Retinal pigment epithelial cell (primary cell): ENCODE results near the gene DLG5.

ENCODE experiments used
- DNase-seq: peaks from one replicate; pipeline ENCODE4 v3.0.0-alpha.2; 2010; ENCODE audit warnings: low read depth
- H3K4me3 ChIP-seq: 2 replicates; pipeline ENCODE4 v1.5.1; 2011; ENCODE audit warnings: mild to moderate bottlenecking, low read length, control low read depth, moderate library complexity
- CTCF ChIP-seq: conservative IDR thresholded peaks from 2 replicates; pipeline ENCODE4 v1.5.1; 2011; ENCODE audit warnings: low read depth, low read length, control low read depth, inconsistent platforms

The DLG5 gene

GRCh38 chr10:77866598-77866997 is 60.0 kb downstream of the DLG5 start:
- no peak overlapping the region for H3K4me3 ChIP-seq
- no peak for DNase-seq
- no peak for TF ChIP-seq CTCF

- TF ChIP-seq CTCF: no peak
- H3K4me3 ChIP-seq: no peak overlapping the region
- no peak for DNase-seq
Measured at GRCh38 chr10:77865580-77866324, 60.8 kb downstream of the DLG5 start.

GRCh38 chr10:77864151-77864851 is 62.3 kb downstream of the DLG5 start:
- no peak for TF ChIP-seq CTCF
- DNase-seq: no peak
- no peak overlapping the region for H3K4me3 ChIP-seq

DNA sequence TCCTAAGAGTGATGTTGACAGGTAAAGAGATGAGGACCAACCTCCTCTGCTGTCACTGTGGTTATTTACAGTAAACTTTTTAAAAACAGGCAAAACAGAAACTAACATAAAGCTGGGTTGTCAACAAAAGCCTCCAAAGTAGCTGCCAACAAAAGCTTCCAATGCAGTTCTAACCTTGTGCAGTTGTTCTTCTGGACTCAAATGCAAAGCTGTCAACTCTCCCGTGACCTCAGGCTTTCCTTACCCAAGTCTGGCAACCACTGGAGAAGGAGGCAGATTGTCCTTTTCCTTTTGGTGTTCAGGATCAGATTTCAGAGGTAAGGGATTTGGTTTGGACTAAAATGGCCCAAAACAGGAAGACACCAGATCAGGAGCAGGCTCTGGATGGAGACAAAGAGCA is 63.1 kb downstream of the DLG5 start:
- H3K4me3 ChIP-seq: no peak overlapping the region
- no peak for DNase-seq
- TF ChIP-seq CTCF: no peak

GRCh38 chr10:77862595-77862994 is 64.0 kb downstream of the DLG5 start:
- DNase-seq: no peak
- H3K4me3 ChIP-seq: no peak overlapping the region
- TF ChIP-seq CTCF: no peak

- no peak for DNase-seq
- no peak overlapping the region for H3K4me3 ChIP-seq
- no peak for TF ChIP-seq CTCF
Measured at GRCh38 chr10:77861366-77861765, 65.2 kb downstream of the DLG5 start.

- TF ChIP-seq CTCF: no peak
- DNase-seq: no peak
Measured at GRCh38 chr10:77859865-77860282, 66.7 kb downstream of the DLG5 start.

More at GRCh38 chr10:77859865-77860282, 66.7 kb downstream of the DLG5 start:
- H3K4me3 ChIP-seq: no peak overlapping the region
